ENCODE data around the gene URGCP.

DNA sequence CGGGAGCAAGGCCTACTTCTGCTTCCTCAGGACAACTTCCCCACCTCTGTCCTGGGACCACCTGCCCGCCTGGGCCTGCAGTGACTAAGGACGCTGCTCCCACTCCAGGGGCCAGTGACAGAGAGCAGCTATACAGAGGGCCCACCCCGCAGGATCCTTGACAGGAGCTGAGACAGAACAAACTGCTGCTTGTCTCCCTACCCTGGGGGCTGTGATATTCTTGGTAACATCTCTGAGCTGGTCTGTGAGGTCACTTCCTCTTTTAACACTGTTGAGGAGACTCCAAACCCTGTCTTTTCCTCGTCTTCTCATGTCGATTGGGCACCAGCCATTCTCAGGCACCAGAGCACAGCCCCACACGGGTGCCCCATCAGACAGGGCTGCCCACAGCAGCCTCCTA, 30.2 kb downstream of the URGCP start:
- TF ChIP-seq CTCF (conservative IDR thresholded peaks at IDR 0.05; ENCODE audit: low read depth, low read length) (no peak), RCOR1 (IDR thresholded peaks at IDR 0.05; ENCODE audit: insufficient replicate concordance, low read length) (no peak), POLR2A (IDR thresholded peaks at IDR 0.05; ENCODE audit: low read depth, low read length) (no peak), MXI1 (IDR thresholded peaks at IDR 0.05; ENCODE audit: borderline replicate concordance, low read depth, low read length) (no peak), RAD21 (IDR thresholded peaks at IDR 0.05; ENCODE audit: low read length) (no peak), USF2 (IDR thresholded peaks at IDR 0.05; ENCODE audit: low read depth, low read length) (no peak)
